Measurements from ENCODE around the gene AEN. TPM values are rescaled to one million over a fixed set of nuclear protein-coding genes. Genes with fewer than 3 reads are reported as not detected.

Gene AEN
- total RNA-seq, 1 experiment from 2014 or later, result 36.2 TPM

GRCh38 chr15:88650556-88650955 lies 29.4 kb downstream of the AEN start:
- CTCF ChIA-PET, result no interaction called here
- H3K79me2 ChIP-seq (ENCODE audit: insufficient read depth, low read length), result no peaks in the 10 kb centered on the region
- no peak for DNase-seq (ENCODE audit: low read depth, low spot score)
- H3K9me2 ChIP-seq (ENCODE audit: insufficient read depth), result no peaks in the 10 kb centered on the region
- H2AFZ ChIP-seq (ENCODE audit: low read depth, low read length, poor library complexity, severe bottlenecking), result no peak overlapping the region
- no peaks in the 10 kb centered on the region for H3K27me3 ChIP-seq (ENCODE audit: insufficient read depth, low read length)
- RAD21 ChIA-PET (ENCODE audit: low non-redundant PET in 1 of 2, low total read pairs in 2 of 2, uncharacterized antibody in 2 of 2, unreplicated experiment in 2 of 2), result no interaction called here
- TF ChIP-seq SP1 (IDR thresholded peaks at IDR 0.05; ENCODE audit: low read depth) (no peak), TCF7L2 (IDR thresholded peaks at IDR 0.05; ENCODE audit: borderline replicate concordance, extremely low read depth, insufficient read depth, insufficient read length) (no peak), ZFX (IDR thresholded peaks at IDR 0.05) (no peak), ELF1 (IDR thresholded peaks at IDR 0.05; ENCODE audit: borderline replicate concordance, low read depth) (no peak)
- H3K27ac ChIP-seq (ENCODE audit: low read depth, low read length), result no peak overlapping the region
- no peaks in the 10 kb centered on the region for H4K20me1 ChIP-seq (ENCODE audit: insufficient read depth)
- intact Hi-C loops (cut with micrococcal nuclease), result no loop called here
- H3K9me3 ChIP-seq (ENCODE audit: control insufficient read depth in 1 of 2, insufficient read depth in 1 of 2, low read depth in 1 of 2, low read length in 2 of 2), result no peaks in the 10 kb centered on the region
- H3K9ac ChIP-seq (ENCODE audit: low read length), result no peak overlapping the region
- no peak overlapping the region for H3K4me2 ChIP-seq (ENCODE audit: low read length)
- no TSS peak for BruUV-seq (replicated peaks)
- POLR2A ChIA-PET, result interaction anchor here (1.1 kb wide), 1 partner anchor 12 kb away, joined by 3 read pairs; the partner anchor contains the start of gene ISG20
- no peaks in the 10 kb centered on the region for H3K36me3 ChIP-seq (ENCODE audit: control insufficient read depth in 1 of 2, insufficient read depth in 2 of 2, low read length in 2 of 2)
- H3K4me3 ChIP-seq (replicated peaks in 1 of 2; ENCODE audit: low read depth in 1 of 2, low read length in 2 of 2), result no peak overlapping the region
- H3K4me1 ChIP-seq (ENCODE audit: control insufficient read depth in 1 of 2, insufficient read depth in 2 of 2, low read length in 2 of 2), result peaks cover 23 to 26% of the 10 kb centered on the region in 2 experiments
- no peak for ATAC-seq

GRCh38 chr15:88651136-88651732 lies 30.1 kb downstream of the AEN start:
- Histone ChIP-seq H3K4me1 (ENCODE audit: control insufficient read depth in 1 of 2, insufficient read depth in 2 of 2, low read length in 2 of 2) (peaks cover 23 to 26% of the 10 kb centered on the region in 2 experiments), H4K20me1 (ENCODE audit: insufficient read depth) (no peaks in the 10 kb centered on the region), H3K9me3 (ENCODE audit: control insufficient read depth in 1 of 2, insufficient read depth in 1 of 2, low read depth in 1 of 2, low read length in 2 of 2) (no peaks in the 10 kb centered on the region), H3K9me2 (ENCODE audit: insufficient read depth) (no peaks in the 10 kb centered on the region), H3K4me2 (ENCODE audit: low read length) (no peak overlapping the region), H3K27me3 (ENCODE audit: insufficient read depth, low read length) (no peaks in the 10 kb centered on the region), H2AFZ (ENCODE audit: low read depth, low read length, poor library complexity, severe bottlenecking) (no peak overlapping the region), H3K9ac (ENCODE audit: low read length) (no peak overlapping the region), H3K36me3 (ENCODE audit: control insufficient read depth in 1 of 2, insufficient read depth in 2 of 2, low read length in 2 of 2) (no peaks in the 10 kb centered on the region), H3K79me2 (ENCODE audit: insufficient read depth, low read length) (no peaks in the 10 kb centered on the region), H3K4me3 (replicated peaks in 1 of 2; ENCODE audit: low read depth in 1 of 2, low read length in 2 of 2) (no peak overlapping the region), H3K27ac (ENCODE audit: low read depth, low read length) (no peak overlapping the region)
- RAD21 ChIA-PET (ENCODE audit: low non-redundant PET in 1 of 2, low total read pairs in 2 of 2, uncharacterized antibody in 2 of 2, unreplicated experiment in 2 of 2), result no interaction called here
- ATAC-seq (no peak), DNase-seq (ENCODE audit: low read depth, low spot score) (no peak)
- TF ChIP-seq CBX3 (IDR thresholded peaks at IDR 0.05; ENCODE audit: low read depth), result no peak
- TF ChIP-seq ZNF274 (IDR thresholded peaks at IDR 0.05; ENCODE audit: low read depth, low read length), result no peak
- TF ChIP-seq MAX (IDR thresholded peaks at IDR 0.05), result no peak
- TF ChIP-seq JUND (IDR thresholded peaks at IDR 0.05), result no peak
- no peak for TF ChIP-seq SRF (IDR thresholded peaks at IDR 0.05; ENCODE audit: low read depth)
- no peak for TF ChIP-seq ZBTB33 (IDR thresholded peaks at IDR 0.05; ENCODE audit: extremely low read depth, insufficient replicate concordance, low read length)
- TF ChIP-seq FOSL1 (IDR thresholded peaks at IDR 0.05; ENCODE audit: low read depth), result no peak
- no peak for TF ChIP-seq ZFX (IDR thresholded peaks at IDR 0.05)
- BruUV-seq (replicated peaks), result no TSS peak
- intact Hi-C loops (cut with micrococcal nuclease), result no loop called here
- CTCF ChIA-PET, result no interaction called here
- POLR2A ChIA-PET, result no interaction called here
